ENCODE data around the gene XPO5. TPM values are rescaled to one million over a fixed set of nuclear protein-coding genes. Genes with fewer than 3 reads are reported as not detected.
A peak's percentile ranks its signal among the peaks of the same experiment; 100 is the strongest.
"Not testable (repeated sequence)": the region's sequence is repeated elsewhere in the genome, so short reads cannot be mapped to it uniquely, and the experiment has no call there.

XPO5 gene
- total RNA-seq, 1 donor from 2014 or later: 31.6 TPM

GRCh38 chr6:43498291-43498690 lies 77.5 kb downstream of the XPO5 start:
- DNase-seq (ENCODE audit: low spot score): not testable (repeated sequence)

GRCh38 chr6:43497689-43498088 lies 78.1 kb downstream of the XPO5 start:
- no peak for DNase-seq (ENCODE audit: low spot score)

- DNase-seq (ENCODE audit: low spot score): no peak
These were observed 78.8 kb downstream of the XPO5 start for GRCh38 chr6:43497129-43497396.

GRCh38 chr6:43496370-43497128 lies 79.3 kb downstream of the XPO5 start:
- no peak for DNase-seq (ENCODE audit: low spot score)

- DNase-seq (ENCODE audit: low spot score): no peak
These were observed 80.4 kb downstream of the XPO5 start for GRCh38 chr6:43495409-43495941.

GRCh38 chr6:43494766-43495165 lies 81.1 kb downstream of the XPO5 start:
- DNase-seq (ENCODE audit: low spot score): no peak

GRCh38 chr6:43494321-43494720 lies 81.5 kb downstream of the XPO5 start:
- no peak for DNase-seq (ENCODE audit: low spot score)

- no peak for DNase-seq (ENCODE audit: low spot score)
These were observed 82.0 kb downstream of the XPO5 start for GRCh38 chr6:43493833-43494232.

- no peak for DNase-seq (ENCODE audit: low spot score)
These were observed 82.6 kb downstream of the XPO5 start for GRCh38 chr6:43493230-43493629.

GRCh38 chr6:43492673-43493072 lies 83.2 kb downstream of the XPO5 start:
- DNase-seq (ENCODE audit: low spot score): no peak

- DNase-seq (ENCODE audit: low spot score): peak; percentile 78
These were observed 83.8 kb downstream of the XPO5 start for GRCh38 chr6:43491750-43492661.

GRCh38 chr6:43490523-43490939 lies 85.3 kb downstream of the XPO5 start:
- DNase-seq (ENCODE audit: low spot score): no peak

- DNase-seq (ENCODE audit: low spot score): no peak
These were observed 86.4 kb downstream of the XPO5 start for GRCh38 chr6:43489277-43490072.

- no peak for DNase-seq (ENCODE audit: low spot score)
These were observed 87.1 kb downstream of the XPO5 start for GRCh38 chr6:43488667-43489276.

- no peak for DNase-seq (ENCODE audit: low spot score)
These were observed 94.1 kb downstream of the XPO5 start for GRCh38 chr6:43481591-43482236.

- DNase-seq (ENCODE audit: low spot score): no peak
These were observed 94.8 kb downstream of the XPO5 start for GRCh38 chr6:43481075-43481474.

- no peak for DNase-seq (ENCODE audit: low spot score)
These were observed 97.8 kb downstream of the XPO5 start for GRCh38 chr6:43478008-43478372.

- peak; percentile 93 for DNase-seq (ENCODE audit: low spot score)
These were observed 98.4 kb downstream of the XPO5 start, which contains the start of gene TJAP1 for GRCh38 chr6:43477235-43478007. Gene TJAP1 (plus strand): TSS chr6:43477570. CDS start chr6:43499002, 21,432 bp downstream.

- no peak for DNase-seq (ENCODE audit: low spot score)
These were observed 99.1 kb downstream of the XPO5 start for GRCh38 chr6:43476746-43477145.

- no peak for DNase-seq (ENCODE audit: low spot score)
These were observed 100.3 kb downstream of the XPO5 start for GRCh38 chr6:43475516-43475915.
